HepG2 (cell line): ENCODE measurements around the gene RAB29. TPM values are rescaled to one million over a fixed set of nuclear protein-coding genes. Genes with fewer than 3 reads are reported as not detected.
A peak's percentile ranks its signal among the peaks of the same experiment; 100 is the strongest.

Experiments used
- CSRNP2 ChIP-seq: sonication (generic); formaldehyde crosslinking; conservative IDR thresholded peaks from 2 replicates; pipeline ENCODE4 v1.8.0; 2022; ENCODE audit warnings: low read depth, missing genetic modification reagents
- ELF4 ChIP-seq: sonication (generic); formaldehyde crosslinking; IDR thresholded peaks from 2 replicates; pipeline ENCODE4 v1.5.0; 2020; ENCODE audit warnings: missing genetic modification reagents, mild to moderate bottlenecking, moderate library complexity, borderline replicate concordance
- ESRRA ChIP-seq: sonication (generic); formaldehyde crosslinking; IDR thresholded peaks from 2 replicates; pipeline ENCODE4 v1.5.1; 2020; ENCODE audit warnings: mild to moderate bottlenecking, low read depth, missing genetic modification reagents
- HNRNPH1 ChIP-seq: fragments of 200-400 bp; formaldehyde crosslinking; optimal IDR thresholded peaks from 2 replicates; pipeline ENCODE3; 2017; ENCODE audit warnings: mild to moderate bottlenecking, low read depth, low read length
- MAF1 ChIP-seq: sonication (generic); formaldehyde crosslinking; IDR thresholded peaks from 2 replicates; pipeline ENCODE4 v1.5.0; 2020; ENCODE audit warnings: missing genetic modification reagents, borderline replicate concordance
- NFE2L2 ChIP-seq: fragments of 150-350 bp; IDR thresholded peaks from 2 replicates; pipeline ENCODE4 v1.6.1; 2014; ENCODE audit warnings: low read length
- NFRKB ChIP-seq: fragments of 450-650 bp; IDR thresholded peaks from 2 replicates; pipeline ENCODE4 v1.6.1; 2017
- POLR2AphosphoS2 ChIP-seq: IDR thresholded peaks from 2 replicates; pipeline ENCODE4 v1.6.1; 2011; ENCODE audit warnings: low read depth, low read length, improper control_type of control experiment
- SMARCC2 ChIP-seq: fragments of 450-650 bp; IDR thresholded peaks from 2 replicates; pipeline ENCODE4 v1.6.1; 2017; ENCODE audit warnings: antibody characterized with exemption, mild to moderate bottlenecking
- THYN1 ChIP-seq: sonication (generic); formaldehyde crosslinking; IDR thresholded peaks from 2 replicates; pipeline ENCODE4 v1.8.1; 2023; ENCODE audit warnings: low read depth, mild to moderate bottlenecking, moderate library complexity, missing genetic modification reagents, borderline replicate concordance
- ZFP91 ChIP-seq: sonication (generic); formaldehyde crosslinking; IDR thresholded peaks from 2 replicates; pipeline ENCODE4 v1.9.0; 2022; ENCODE audit warnings: missing genetic modification reagents, mild to moderate bottlenecking, borderline replicate concordance
- ZMYM4 ChIP-seq: sonication (generic); formaldehyde crosslinking; IDR thresholded peaks from 2 replicates; pipeline ENCODE4 v1.8.1; 2023; ENCODE audit warnings: mild to moderate bottlenecking, missing genetic modification reagents
- ZNF280B ChIP-seq: sonication (generic); formaldehyde crosslinking; IDR thresholded peaks from 2 replicates; pipeline ENCODE4 v1.5.0; 2020; ENCODE audit warnings: missing genetic modification reagents, mild to moderate bottlenecking, borderline replicate concordance
- ZNF382 ChIP-seq: sonication (generic); formaldehyde crosslinking; IDR thresholded peaks from 2 replicates; pipeline ENCODE4 v1.5.0; 2020; ENCODE audit warnings: missing genetic modification reagents, mild to moderate bottlenecking, borderline replicate concordance
- ZNF441 ChIP-seq: sonication (generic); formaldehyde crosslinking; IDR thresholded peaks from 2 replicates; pipeline ENCODE4 v1.7.0; 2021; ENCODE audit warnings: missing genetic modification reagents, borderline replicate concordance
- ZNF468 ChIP-seq: sonication (generic); formaldehyde crosslinking; IDR thresholded peaks from 2 replicates; pipeline ENCODE4 v1.8.0; 2022; ENCODE audit warnings: mild to moderate bottlenecking, moderate library complexity, missing genetic modification reagents
- ZNF652 ChIP-seq: IDR thresholded peaks from 2 replicates; pipeline ENCODE4 v1.6.1; 2016; ENCODE audit warnings: low read depth, borderline replicate concordance
- ZNF773 ChIP-seq: sonication (generic); formaldehyde crosslinking; IDR thresholded peaks from 2 replicates; pipeline ENCODE4 v1.4.0; 2020; ENCODE audit warnings: missing genetic modification reagents, borderline replicate concordance
- ZNF781 ChIP-seq: sonication (generic); formaldehyde crosslinking; IDR thresholded peaks from 2 replicates; pipeline ENCODE4 v1.5.1; 2020; ENCODE audit warnings: borderline replicate concordance, mild to moderate bottlenecking, missing genetic modification reagents; ENCODE audit errors: not compliant biosample characterization
- ZSCAN29 ChIP-seq: sonication (generic); formaldehyde crosslinking; conservative IDR thresholded peaks from 2 replicates; pipeline ENCODE4 v1.4.0; 2020; ENCODE audit warnings: mild to moderate bottlenecking, missing genetic modification reagents
- polyA plus RNA-seq, 8 experiments: library from polyadenylated mRNA; depleted of rRNA in 3 of 8; stranded (reverse) in 7 of 8; unstranded in 1 of 8; fragments of >200 nt; fragmentation: Illumina TruSeq in 4 of 8; extraction: Trizol in 4 of 8; gene quantifications; 2 replicates each; pipeline versions ENCODE4 v1.2.1 to v1.2.3, GENCODE V29; 2011 to 2016; ENCODE audit warnings: low read depth in 4 of 8, missing spikeins in 1 of 8, mixed read lengths in 1 of 8; ENCODE audit not compliant: insufficient read depth in 1 of 8
- total RNA-seq, 5 experiments: library from RNA; depleted of rRNA; stranded (reverse); fragments of >200 nt; fragmentation: Illumina TruSeq; extraction: Trizol; gene quantifications; 2 replicates each; pipeline ENCODE4 v1.2.3, GENCODE V29; 2016; ENCODE audit warnings: low read depth in 1 of 5

Gene RAB29
- total and polyA plus RNA-seq, 2 of the 13 experiments (the other 11 are each of a cell fraction or from before 2014, with no cell fraction given) = 8.7 to 10.1 TPM

GRCh38 chr1:205750138-205751035, 24.9 kb downstream of the RAB29 start, which contains the start of gene NUCKS1 (continued):
- TF ChIP-seq CSRNP2 (no peak), THYN1 (CRISPR knock-in tag) (no peak), ZNF652 (CRISPR knock-in tag) (no peak), SMARCC2 (no peak), HNRNPH1 (no peak), POLR2AphosphoS2 (no peak), NFRKB (peak; percentile 86), MAF1 (CRISPR knock-in tag) (0 out of 2 replicates have a peak, but pooled peaks have one; percentile 53), ZFP91 (CRISPR knock-in tag) (no peak), ZNF382 (CRISPR knock-in tag) (no peak), ZNF468 (CRISPR knock-in tag) (no peak), ZNF773 (CRISPR knock-in tag) (no peak), ESRRA (no peak), ZNF280B (CRISPR knock-in tag) (no peak; the same call in 1 of the 2 replicates), ZMYM4 (CRISPR knock-in tag) (peak; percentile 88), ELF4 (CRISPR knock-in tag) (no peak), ZSCAN29 (CRISPR knock-in tag) (no peak), ZNF781 (CRISPR knock-in tag) (peak; percentile 62), NFE2L2 (no peak), ZNF441 (CRISPR knock-in tag) (no peak)
